GM21526 (cell line): ENCODE data around the gene KCND3.

Experiments used
- ATAC-seq: cut with Tn5 transposase; IDR thresholded peaks from one replicate; pipeline ENCODE4 v1.9.1; 2021; ENCODE audit warnings: moderate library complexity; ENCODE audit not compliant: unreplicated experiment, low FRiP score

The KCND3 gene

DNA sequence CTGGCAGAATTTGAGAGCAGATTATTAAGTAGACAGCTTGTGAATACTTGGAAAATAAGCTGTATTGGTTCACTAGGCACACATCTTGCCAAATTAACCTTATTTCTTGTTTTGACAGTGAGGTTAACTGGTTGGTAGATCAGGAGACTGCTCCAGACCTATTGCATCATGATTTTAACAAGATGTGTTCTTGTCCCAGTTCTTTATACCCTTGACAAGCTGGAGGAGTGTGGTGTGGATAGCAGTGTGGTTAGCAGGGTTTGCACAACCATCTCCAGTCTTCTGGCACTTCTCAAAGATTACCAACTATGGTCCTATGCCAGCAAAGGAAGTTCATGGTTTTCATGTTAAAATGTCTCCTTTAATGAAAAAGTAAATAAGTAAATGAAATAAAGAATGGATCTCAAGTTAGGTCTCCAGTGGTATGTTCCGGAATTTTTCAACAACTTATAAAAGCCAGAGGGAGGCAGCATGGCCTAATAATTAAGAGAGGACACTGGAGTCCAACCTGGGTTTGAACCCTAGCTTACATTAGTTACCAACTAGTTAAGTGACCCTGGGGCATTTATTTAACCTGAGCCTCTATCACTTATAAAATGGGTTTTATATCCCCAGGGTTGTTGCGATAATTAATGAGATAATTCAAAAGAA lies 199.7 kb downstream of the KCND3 start:
- no peak for ATAC-seq

DNA sequence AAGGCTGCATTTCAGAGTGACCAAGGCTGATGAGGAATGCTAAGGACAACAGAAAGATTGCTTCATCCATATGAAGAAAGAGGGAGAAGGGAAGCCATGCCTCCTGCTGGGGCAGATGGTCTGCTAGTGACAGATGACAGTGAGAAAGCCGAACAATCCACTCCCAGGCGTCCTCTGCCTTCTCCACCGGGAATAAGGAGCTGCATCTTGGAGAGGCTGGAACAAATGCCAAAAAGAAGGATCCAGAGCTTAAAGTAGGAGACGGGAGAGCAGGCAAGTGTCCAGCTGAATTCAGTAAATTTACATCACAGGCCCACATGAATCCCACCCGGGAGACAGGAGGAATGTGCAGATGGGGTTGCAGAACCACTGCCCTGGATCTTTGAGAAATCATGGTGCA lies 200.3 kb downstream of the KCND3 start:
- ATAC-seq, result no peak

DNA sequence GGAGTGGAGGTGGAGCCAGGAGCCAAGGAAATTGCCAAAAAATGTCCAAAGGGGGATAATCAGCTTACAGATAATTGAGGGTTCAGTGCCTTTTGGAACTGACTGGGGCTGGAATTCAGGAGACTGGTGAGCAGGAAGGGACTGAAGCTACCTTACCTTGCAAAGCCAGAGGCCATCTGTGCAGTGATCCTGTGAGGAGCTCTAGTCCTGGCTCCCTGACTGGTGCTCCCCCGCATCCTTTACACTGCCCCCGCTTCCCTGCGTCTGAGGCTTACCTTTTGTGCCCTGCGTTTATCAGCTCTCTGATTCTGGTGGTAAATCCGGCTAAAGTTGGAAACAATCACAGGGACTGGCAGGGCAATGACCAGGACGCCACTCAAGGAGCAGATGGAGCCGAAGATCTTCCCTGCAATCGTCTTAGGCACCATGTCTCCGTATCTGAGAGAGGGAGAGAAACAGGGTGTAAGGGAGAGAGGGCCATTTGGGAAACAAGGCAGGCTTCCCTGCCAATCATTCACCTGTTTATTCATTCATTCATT lies 202.7 kb downstream of the KCND3 start:
- no peak for ATAC-seq

DNA sequence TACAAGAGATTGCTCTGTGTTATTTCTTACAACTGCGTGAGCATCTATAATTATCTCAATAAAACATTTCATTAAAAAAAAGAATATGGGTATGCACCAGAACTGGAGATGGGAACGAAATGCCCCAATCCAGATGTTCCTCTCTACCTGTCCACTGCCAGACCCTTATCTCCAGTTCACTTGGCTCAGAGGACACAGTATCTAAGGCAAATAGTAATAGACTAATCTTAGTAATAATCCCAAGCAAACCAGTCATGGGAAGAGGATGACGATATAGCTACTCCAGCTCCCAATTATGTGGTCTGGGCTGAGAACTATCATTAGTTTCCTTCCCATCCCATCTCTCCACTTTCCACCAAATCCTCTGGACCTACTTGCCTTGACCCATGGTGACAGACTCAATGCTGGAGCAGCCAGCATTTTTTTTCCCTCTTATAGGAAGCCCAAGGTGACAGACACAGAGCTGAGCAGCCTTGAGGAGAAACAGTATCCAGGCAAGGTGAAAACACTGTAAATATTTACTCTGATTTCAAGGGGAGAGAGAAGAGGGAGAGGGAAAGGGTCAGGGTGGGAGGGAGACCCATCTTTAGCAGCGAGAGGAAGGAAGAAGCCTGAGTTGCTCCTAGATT lies 205.1 kb downstream of the KCND3 start:
- no peak for ATAC-seq

DNA sequence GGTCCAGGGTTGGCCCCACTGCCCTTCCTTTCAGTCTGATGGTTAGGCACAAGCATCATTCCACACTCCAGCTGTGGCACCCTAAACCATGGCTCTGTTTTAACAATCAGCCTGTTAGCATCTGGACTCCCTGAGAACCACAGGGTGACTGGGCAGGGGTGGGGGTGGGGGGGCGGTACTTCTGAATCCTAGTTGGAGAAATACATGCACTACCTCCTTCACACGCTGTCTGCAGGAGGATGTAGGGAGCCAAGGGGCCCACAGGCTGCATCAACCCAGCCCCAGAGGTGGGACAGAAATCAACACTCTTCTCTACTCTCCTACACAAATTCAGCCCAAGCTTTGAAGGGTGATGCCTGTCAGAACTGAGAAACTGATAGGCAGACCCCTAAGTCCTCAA lies 209.9 kb downstream of the KCND3 start:
- ATAC-seq, result no peak

DNA sequence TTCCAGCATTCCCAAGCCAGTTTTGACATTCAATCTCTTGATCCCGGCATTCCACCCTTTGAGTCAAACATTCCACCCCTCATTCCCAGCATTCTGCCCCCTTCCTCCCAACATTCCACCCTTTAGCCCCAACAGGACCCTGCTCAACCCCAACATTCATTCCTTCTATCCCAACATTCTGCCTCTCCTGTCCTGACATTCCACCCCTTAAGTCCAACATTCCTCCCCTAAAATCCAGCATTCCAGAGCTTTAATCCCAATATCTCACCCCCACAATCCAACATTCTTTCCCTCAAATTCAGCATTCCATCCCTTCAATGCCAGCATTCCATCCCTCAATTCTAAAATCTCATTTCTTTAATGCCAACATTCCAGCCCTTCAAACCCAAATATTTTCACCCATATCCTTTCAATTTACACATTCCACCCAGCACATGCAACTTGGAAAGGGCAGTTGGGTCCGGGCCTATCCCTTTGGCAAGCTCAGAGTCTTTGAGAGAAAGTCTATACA lies 210.9 kb downstream of the KCND3 start:
- ATAC-seq, result no peak

DNA sequence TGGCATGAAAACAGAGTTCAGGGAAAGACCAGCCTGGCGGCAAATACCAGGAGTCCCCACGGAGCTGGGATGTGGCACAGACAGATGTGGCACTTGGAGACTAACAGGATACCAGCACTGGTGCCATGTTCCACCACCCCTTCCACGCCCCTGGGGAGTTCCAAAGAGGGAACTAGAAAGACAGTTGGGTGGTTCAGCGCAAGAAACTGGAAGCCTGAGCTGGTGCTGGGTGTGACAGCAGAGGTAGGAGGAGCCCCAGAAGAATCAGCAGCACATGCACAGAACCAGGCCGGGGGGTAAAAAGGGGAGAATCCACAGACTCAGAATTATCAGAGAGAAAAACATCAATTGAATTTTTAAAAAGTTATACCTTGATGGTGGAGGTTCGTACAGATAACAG lies 211.4 kb downstream of the KCND3 start:
- ATAC-seq, result no peak

DNA sequence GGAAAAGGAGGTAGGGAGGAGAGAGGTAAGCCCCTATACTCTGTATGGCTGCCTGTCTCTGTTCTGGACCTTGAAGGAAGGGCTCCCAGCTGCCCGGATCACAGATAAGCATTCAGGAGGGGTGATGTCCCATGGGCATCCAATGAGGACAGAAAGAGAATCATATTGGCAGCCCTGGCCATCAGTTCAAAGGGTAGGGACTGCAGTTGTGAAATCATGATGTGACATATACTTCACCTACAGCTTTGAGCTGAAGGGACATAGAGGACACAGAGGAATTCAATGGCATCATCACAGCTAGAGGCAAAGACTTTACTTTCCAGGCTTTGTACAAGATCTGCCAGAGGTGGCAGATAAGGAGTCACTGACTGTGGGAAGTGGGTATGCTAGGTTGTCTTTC lies 212.2 kb downstream of the KCND3 start:
- no peak for ATAC-seq

DNA sequence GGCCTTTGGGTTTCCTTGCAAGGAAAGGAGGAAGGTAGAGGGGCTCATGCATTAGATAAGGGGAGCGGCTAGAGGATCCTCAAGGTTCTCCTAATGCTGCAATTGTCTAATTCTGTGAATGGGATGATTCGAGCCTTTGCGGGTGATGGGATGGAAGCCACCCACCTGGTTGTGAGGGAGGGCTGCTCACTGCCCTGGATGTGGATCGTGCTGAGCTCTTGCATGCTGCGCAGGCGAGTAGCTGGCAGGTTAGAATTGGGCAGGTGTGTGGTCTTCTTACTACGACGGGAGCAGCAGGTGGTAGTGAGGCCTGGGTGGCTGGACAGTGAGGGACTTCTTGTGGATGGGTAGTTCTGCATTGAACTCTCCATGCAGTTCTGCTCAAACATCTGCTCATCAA lies 212.6 kb downstream of the KCND3 start:
- no peak for ATAC-seq

DNA sequence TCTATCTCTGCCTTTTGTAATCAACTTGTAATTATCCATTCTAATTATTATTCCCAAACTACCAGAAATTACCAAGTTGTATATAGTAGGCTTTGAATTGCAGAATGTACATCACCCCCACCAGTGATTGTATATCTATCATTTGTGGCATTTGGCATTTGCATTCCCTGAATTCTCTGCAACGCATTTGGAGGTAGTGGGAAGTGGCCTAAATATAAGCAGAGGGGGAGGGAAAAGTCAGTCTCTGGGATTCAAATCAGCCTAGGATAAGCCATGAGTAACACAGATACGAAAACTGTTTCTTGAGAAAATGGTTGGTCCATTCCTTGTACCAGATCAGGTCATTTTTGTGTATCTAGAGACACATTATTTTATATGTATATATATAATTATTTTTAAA lies 213.1 kb downstream of the KCND3 start:
- ATAC-seq, result no peak

DNA sequence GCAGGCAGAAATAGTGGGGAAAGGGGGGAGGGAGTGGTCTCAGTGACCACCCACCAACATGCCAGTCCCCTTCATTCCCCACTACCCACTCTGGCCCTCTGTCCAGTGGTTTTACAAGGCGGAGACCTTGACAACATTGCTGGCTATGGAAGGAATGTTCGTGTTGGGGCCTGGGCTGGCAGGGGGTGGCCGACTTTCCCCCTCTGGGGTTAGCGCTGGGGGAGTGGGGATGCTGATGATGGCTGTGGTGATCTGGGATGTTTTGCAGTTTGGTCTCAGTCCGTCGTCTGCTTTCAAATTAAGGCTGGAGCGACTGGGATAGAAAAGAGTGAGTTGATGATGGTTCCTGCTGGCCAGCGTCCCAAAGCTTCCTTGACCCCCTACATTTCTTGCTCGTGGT lies 213.5 kb downstream of the KCND3 start:
- no peak for ATAC-seq

DNA sequence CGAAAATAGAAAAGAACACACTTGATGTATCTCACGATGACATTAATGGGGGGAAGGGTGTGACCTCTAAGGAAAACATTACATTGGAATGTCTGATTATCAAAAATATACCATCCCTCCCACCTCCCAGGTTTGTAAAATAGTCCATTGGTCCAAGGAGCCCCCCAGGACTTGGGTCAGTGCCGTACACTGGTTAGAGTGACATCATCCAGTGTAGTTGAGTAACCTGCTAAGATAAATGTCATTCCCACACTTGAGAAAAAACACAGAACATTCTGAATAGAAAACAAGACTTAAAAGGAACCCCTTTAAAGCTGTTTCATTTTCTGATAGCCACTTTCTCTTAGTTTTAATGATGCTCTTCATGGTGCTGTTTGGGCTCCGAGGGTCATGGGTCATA lies 218.6 kb downstream of the KCND3 start:
- ATAC-seq, result no peak

DNA sequence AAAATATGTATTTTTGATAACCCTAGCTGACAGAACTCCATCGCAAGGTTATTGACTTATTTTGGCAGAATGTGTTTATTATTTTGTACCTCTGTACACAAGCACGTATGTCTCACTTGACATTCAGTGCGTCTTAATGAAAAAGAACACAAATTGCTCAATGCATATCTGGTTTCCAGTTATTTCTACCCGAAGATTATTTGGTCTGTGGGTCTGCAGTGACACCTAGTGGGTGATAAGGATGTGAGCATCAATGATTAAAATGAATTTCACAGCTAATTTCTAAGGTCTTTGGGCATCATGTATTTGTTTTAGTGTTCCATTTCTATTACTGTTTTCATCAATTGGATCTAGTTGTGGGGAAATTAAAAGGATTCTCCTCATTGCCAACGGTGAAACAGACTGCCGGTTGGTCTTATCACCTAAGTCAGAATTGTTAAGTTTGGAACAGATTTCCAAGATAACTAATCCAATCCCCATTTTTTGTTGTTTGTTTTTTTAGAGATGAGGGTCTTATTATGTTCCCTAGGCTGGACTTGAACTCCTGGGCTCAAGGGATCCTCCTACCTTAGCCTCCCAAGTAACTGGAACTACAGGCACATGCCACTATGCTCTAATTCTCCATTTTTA lies 219.8 kb downstream of the KCND3 start:
- ATAC-seq, result no peak

DNA sequence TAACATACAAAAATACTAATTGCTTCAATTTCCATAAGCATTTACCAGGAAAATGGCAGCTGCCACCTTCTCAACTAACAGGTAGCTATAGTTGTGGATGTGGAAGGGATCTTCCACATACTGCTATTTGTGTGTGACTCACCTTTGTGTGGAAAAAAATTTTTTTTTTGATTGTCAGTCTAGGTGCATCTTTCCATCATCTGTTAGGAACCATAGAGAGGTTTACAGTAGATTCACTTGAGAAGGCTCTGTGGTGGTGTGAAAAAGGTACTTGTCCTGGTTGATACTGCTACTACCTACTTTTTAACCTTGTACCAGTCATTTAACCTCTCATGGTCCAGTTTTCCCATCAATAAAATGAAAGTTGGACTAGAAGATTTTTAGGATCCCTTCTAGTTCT lies 220.8 kb downstream of the KCND3 start:
- no peak for ATAC-seq

DNA sequence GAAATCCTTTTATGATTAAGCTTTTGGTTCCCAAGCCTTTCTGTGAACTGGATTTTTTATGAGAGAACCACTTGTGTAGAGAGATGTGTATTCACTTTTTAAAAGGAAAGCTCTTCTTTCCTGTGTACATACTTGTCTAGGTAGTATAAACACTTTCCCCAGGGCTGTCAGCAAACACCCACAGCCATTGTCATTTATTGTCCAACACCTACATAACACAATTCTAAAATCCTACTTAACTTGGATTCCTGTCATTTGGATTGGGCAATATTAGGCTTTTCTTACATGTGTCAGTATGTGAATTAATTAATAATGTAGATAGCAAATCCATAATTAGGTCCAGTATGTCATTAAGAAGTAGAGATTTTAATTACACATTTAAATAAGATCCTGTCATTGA lies 221.4 kb downstream of the KCND3 start:
- no peak for ATAC-seq

DNA sequence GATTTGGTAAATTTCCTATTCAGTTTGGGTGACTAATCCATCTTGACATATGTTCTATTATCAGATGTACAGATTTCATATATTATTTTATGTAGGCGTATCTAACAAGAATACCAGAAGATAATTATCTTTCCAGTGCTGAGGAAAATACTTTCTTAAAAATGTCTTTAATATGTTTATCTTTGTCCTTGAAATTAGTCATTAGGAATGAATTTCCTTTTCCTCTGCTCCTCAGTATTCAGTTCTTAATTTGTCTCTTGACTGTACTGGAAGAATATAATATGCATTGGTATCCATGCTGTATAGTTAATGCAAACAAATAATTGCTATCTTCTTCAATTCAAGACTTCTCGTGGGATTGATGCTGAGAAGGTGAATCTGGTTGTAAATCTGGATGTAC lies 227.1 kb downstream of the KCND3 start:
- ATAC-seq, result no peak

DNA sequence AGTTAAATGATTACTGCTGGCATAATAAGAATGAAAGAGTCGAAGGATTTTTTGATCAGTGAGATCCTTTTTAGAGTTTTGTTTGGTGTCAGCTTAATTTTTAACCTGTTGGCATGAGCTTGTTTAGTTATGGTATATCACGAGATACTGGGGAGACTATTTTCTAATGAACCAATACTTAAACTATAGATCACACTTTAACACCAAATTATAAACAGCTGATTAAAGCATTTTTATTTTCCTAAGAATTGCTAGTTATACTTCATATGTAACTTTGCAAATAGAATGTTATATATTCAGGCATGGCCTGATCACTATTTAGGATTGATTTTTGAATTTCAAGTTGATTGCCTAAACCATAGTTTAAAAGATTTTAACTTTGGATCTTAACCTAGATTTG lies 227.8 kb downstream of the KCND3 start:
- ATAC-seq, result no peak

DNA sequence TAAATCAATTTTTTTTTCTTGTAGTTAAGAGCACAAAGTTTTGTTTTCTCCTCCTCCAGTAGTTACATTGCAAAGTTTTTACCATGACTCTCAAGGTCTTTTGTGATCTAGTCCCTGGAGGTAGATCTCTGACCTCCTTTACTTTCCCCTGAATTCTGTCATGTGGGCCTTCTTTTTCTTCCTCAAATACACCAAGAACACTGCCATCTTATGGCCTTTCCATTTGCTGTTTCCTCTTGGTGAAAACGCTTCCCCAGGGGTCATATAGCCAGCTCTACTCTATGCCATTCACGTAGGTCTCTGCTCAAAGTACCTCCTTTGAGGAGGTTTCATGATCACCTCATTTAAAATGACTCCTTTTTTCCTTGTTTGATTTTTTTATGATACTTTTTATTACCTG lies 231.1 kb downstream of the KCND3 start:
- no peak for ATAC-seq

DNA sequence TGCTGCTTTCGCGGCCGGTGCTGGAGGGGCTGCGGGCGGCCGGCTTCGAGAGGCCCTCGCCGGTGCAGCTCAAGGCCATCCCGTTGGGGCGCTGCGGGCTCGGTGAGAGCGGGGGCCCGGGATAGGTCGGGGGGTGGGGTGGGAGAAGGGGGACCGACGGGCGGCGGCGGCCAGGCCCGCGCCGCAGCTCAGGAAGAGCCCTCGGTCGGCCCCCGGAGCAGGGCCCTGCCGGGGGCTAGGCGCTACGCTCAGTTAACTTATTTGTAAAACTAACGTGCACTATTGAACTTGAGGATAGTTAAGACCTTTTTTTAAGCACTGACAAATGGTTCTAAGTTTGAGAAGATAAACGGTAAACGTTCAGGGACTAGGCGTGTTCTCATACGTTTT lies 233.3 kb downstream of the KCND3 start:
- ATAC-seq, result peak; percentile 17

DNA sequence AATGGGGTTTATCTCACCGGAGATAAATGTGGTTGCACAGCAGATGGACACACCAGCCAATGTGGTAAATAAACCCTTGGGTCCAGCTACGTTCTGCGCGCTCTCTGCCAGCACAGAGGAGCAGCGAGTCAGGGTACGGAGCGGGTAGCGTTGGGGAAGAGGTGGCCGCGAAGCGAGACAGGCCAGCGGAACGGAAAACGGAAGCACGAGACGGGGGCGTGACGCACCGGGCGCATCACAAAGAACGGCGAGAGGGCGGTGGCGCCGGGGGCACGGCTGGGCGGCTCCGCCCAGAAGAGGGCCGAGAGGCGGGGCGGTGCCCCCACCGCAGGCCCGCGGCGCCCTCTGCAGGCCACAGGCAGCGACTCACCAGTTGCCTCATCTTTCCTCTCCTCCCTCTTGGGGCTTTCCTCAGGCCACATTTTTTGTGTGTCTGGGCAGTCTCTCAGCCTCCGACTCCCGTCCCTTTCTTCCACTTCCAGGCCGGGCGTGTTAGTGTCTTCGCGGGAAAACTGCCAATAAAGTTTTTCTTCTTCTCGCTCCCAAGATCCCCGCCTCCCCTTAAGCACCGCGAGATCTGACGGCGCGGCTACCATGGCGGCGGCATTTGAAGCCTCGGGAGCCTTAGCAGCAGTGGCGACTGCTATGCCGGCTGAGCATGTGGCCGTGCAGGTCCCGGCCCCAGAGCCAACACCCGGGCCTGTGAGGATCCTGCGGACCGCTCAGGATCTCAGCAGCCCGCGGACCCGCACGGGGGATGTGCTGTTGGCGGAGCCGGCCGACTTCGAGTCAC lies 233.9 kb downstream of the KCND3 start, which contains the start of gene DDX20:
DDX20 (plus strand) TSS at position 571 of the 793 bp plus-strand sequence; CDS start at position 595, 24 bp downstream.
- ATAC-seq, result peak; percentile 84

DNA sequence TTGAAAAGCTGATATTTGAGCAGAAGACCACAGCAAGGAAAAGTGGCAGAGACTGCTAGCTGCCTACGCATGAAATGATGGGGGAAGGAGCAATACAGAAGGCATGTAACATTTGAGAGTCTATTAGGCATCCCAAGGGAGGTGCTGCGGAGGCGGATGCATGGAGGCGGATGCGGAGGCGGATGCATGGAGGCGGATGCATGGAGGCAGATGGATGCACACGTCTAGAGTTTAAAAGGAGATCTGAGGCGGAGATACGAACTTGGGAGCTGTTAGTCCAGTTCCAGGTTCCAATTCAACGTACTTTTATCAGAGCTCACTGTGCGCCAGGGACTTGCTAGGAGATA lies 234.5 kb downstream of the KCND3 start:
- ATAC-seq, result no peak
